Esophagus muscularis mucosa (tissue), 3 donors: ENCODE results near the gene SOX1.

Source experiments
- EP300 ChIP-seq: sonication (generic); formaldehyde crosslinking; IDR thresholded peaks from one replicate; pipeline ENCODE4 v1.6.1; 2017; ENCODE audit warnings: antibody characterized with exemption
- TF ChIP-seq, protein P1 (sequence below), 3 experiments: fragments of 200-600 bp in 2 of 3; fragments of 450-650 bp in 1 of 3; sonication (generic) in 2 of 3; IDR thresholded peaks; one replicate each; pipeline ENCODE4 v1.5.1; 2017 to 2019; ENCODE audit warnings: antibody characterized with exemption in 3 of 3, mild to moderate bottlenecking in 2 of 3, moderate library complexity in 1 of 3

DNA sequence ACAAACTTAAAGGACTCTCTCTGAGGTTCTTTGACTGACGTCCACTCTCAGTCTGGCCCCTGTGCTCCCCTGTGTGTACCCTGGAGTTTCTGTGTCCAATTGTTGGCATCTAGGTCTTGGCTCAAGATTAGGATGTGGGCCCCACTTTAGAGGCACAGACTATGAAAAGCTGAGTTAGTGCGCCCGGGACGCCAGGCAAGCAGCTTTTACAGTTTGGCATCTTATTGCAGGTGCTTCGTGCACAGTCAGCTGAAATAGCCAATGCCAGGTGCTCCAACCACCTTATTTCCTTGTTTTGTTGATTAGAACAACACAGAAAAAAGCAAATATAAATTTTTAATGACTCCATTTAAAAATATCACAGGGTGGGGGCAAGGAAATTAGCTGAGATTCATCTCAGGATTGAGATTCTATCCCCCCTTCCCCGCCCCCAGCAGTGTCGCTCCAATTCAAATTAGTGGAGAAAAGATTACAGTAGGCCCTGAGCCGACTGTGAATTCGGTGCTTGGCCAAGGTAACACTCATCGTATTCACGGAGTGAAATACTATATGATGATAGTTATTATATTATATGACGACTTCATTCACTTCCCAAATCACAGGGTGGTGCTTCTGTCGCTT is 4.3 kb downstream of the SOX1 start:
- TF ChIP-seq EP300, result no peak
- TF ChIP-seq, protein P1, sequence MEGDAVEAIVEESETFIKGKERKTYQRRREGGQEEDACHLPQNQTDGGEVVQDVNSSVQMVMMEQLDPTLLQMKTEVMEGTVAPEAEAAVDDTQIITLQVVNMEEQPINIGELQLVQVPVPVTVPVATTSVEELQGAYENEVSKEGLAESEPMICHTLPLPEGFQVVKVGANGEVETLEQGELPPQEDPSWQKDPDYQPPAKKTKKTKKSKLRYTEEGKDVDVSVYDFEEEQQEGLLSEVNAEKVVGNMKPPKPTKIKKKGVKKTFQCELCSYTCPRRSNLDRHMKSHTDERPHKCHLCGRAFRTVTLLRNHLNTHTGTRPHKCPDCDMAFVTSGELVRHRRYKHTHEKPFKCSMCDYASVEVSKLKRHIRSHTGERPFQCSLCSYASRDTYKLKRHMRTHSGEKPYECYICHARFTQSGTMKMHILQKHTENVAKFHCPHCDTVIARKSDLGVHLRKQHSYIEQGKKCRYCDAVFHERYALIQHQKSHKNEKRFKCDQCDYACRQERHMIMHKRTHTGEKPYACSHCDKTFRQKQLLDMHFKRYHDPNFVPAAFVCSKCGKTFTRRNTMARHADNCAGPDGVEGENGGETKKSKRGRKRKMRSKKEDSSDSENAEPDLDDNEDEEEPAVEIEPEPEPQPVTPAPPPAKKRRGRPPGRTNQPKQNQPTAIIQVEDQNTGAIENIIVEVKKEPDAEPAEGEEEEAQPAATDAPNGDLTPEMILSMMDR (IDR thresholded peaks at IDR 0.05), result no peak
